PFSK-1 (cell line): ENCODE measurements around the gene MGAT4A.

Source experiments
- FOXP2 ChIP-seq: optimal IDR thresholded peaks from 2 replicates; pipeline ENCODE3; 2011; ENCODE audit warnings: borderline replicate concordance, control low read depth, inconsistent platforms; ENCODE audit not compliant: insufficient read depth; ENCODE audit errors: extremely low read length, extremely low read depth
- POLR2AphosphoS5 ChIP-seq: IDR thresholded peaks from 2 replicates; pipeline ENCODE4 v1.6.1; 2012; ENCODE audit warnings: low read depth, mild to moderate bottlenecking, control low read depth, low read length, moderate library complexity
- REST ChIP-seq, 2 experiments: IDR thresholded peaks; 2 replicates each; pipeline versions ENCODE4 v1.6.1 to v1.8.0; 2011 to 2012; ENCODE audit warnings: low read depth in 2 of 2, low read length in 2 of 2, control low read depth in 1 of 2, inconsistent platforms in 1 of 2, mild to moderate bottlenecking in 1 of 2, moderate library complexity in 1 of 2; ENCODE audit not compliant: insufficient read depth in 1 of 2
- SIN3A ChIP-seq: IDR thresholded peaks from 2 replicates; pipeline ENCODE4 v1.6.1; 2012; ENCODE audit warnings: mild to moderate bottlenecking, low read length, moderate library complexity, borderline replicate concordance; ENCODE audit not compliant: insufficient read depth

- TF ChIP-seq POLR2AphosphoS5 (no peak), REST (IDR thresholded peaks at IDR 0.05; ENCODE audit: insufficient read depth in 1 of 2, low read depth in 2 of 2, low read length in 2 of 2) (no peak), SIN3A (no peak), FOXP2 (no peak)
These were observed 144.3 kb downstream of the MGAT4A start for GRCh38 chr2:98586551-98587140.
